OCI-LY7 (cell line): Measurements from ENCODE around the gene ADCY3. TPM values are rescaled to one million over a fixed set of nuclear protein-coding genes. Genes with fewer than 3 reads are reported as not detected.
A peak's percentile ranks its signal among the peaks of the same experiment; 100 is the strongest.

Experiments used
- BruUV-seq: library from RNA; stranded (reverse); fragments of 400-500 nt; replicated peaks from 2 replicates; lab custom pipeline; 2021; lab: Mats Ljungman, UMichigan
- CTCF ChIA-PET: fragments of 300-600 bp; sonication (Branson Sonifier 250); formaldehyde crosslinking; loops from one replicate; lab custom pipeline; 2022; ENCODE audit warnings: antibody characterized with exemption; ENCODE audit not compliant: unreplicated experiment; lab: Charles Lee
- POLR2A ChIA-PET: fragments of 300-600 bp; sonication (Branson Sonifier 250); formaldehyde crosslinking; loops from one replicate; lab custom pipeline; 2022; ENCODE audit warnings: antibody characterized with exemption; lab: Charles Lee
- DNase-seq: peaks from one replicate; pipeline ENCODE4 v3.0.0-alpha.2; 2015; ENCODE audit warnings: low spot score
- H2AFZ ChIP-seq: fragments of 200-600 bp; sonication (generic), shearing (Covaris generic); 2 replicates; pipeline ENCODE4 v1.6.1; 2014; ENCODE audit warnings: mild to moderate bottlenecking, antibody characterized with exemption, low read length, moderate library complexity
- H3K27ac ChIP-seq: fragments of 200-600 bp; sonication (generic); 2 replicates; pipeline ENCODE4 v1.5.1; 2014; ENCODE audit warnings: mixed run types, low read depth, mild to moderate bottlenecking, moderate library complexity, low read length, inconsistent platforms; ENCODE audit not compliant: poor library complexity, severe bottlenecking
- H3K36me3 ChIP-seq: fragments of 200-600 bp; sonication (generic); 2 replicates; pipeline ENCODE4 v1.6.1; 2014; ENCODE audit warnings: mild to moderate bottlenecking, antibody characterized with exemption, low read length, moderate library complexity, mixed read lengths; ENCODE audit not compliant: insufficient read depth
- H3K4me1 ChIP-seq: fragments of 200-600 bp; sonication (generic); 2 replicates; pipeline ENCODE4 v1.5.1; 2014; ENCODE audit warnings: mild to moderate bottlenecking, low read length; ENCODE audit not compliant: insufficient read depth, poor library complexity, severe bottlenecking
- H3K4me2 ChIP-seq: fragments of 200-600 bp; sonication (generic); 2 replicates; pipeline ENCODE4 v1.6.1; 2014; ENCODE audit warnings: mild to moderate bottlenecking, low read length
- H3K4me3 ChIP-seq: fragments of 200-600 bp; sonication (generic); 2 replicates; pipeline ENCODE4 v1.5.1; 2014; ENCODE audit warnings: mild to moderate bottlenecking, low read depth, low read length; ENCODE audit not compliant: poor library complexity, severe bottlenecking
- H3K79me2 ChIP-seq: fragments of 200-600 bp; sonication (generic); 2 replicates; pipeline ENCODE4 v1.6.1; 2016; ENCODE audit warnings: low read depth, mild to moderate bottlenecking, low read length, moderate library complexity, mixed read lengths; ENCODE audit not compliant: insufficient read depth
- H3K9me2 ChIP-seq: fragments of 200-600 bp; sonication (generic); 2 replicates; pipeline ENCODE4 v1.6.1; 2016; ENCODE audit warnings: mild to moderate bottlenecking, low read length, mixed read lengths; ENCODE audit not compliant: insufficient read depth
- H3K9me3 ChIP-seq: fragments of 200-600 bp; sonication (generic); 2 replicates; pipeline ENCODE4 v1.6.1; 2014; ENCODE audit warnings: mild to moderate bottlenecking, mixed run types, low read length, mixed read lengths
- H4K20me1 ChIP-seq: fragments of 200-600 bp; sonication (generic); 2 replicates; pipeline ENCODE4 v1.6.1; 2014; ENCODE audit warnings: mild to moderate bottlenecking, antibody characterized with exemption, low read length, moderate library complexity, mixed read lengths; ENCODE audit not compliant: insufficient read depth
- CTCF ChIP-seq: fragments of 200-600 bp; sonication (generic); conservative IDR thresholded peaks from 2 replicates; pipeline ENCODE4 v1.5.1; 2014; ENCODE audit warnings: mild to moderate bottlenecking, antibody characterized with exemption, low read length, moderate library complexity, mixed read lengths
- EZH2phosphoT487 ChIP-seq: fragments of 200-600 bp; sonication (generic); IDR thresholded peaks from 2 replicates; pipeline ENCODE4 v1.6.1; 2018; ENCODE audit warnings: low read depth, borderline replicate concordance, mild to moderate bottlenecking, mixed run types, antibody characterized with exemption, low read length, moderate library complexity, mixed read lengths
- intact Hi-C: fragments of 100-400 bp; cut with micrococcal nuclease; formaldehyde crosslinking; loops from one replicate; pipeline ENCODE4 v1.10.0; 2022; ENCODE audit not compliant: unreplicated experiment
- total RNA-seq, 2 experiments: library from RNA; depleted of rRNA in 1 of 2; stranded (reverse); fragments of >200 nt in 1 of 2; shearing (Covaris generic) in 1 of 2; gene quantifications; 2 replicates each; pipeline ENCODE4 v1.2.3, GENCODE V29; 2014 to 2022

ADCY3 gene
- total RNA-seq, 2 experiments from 2014 or later = 45.8 to 55.0 TPM

DNA sequence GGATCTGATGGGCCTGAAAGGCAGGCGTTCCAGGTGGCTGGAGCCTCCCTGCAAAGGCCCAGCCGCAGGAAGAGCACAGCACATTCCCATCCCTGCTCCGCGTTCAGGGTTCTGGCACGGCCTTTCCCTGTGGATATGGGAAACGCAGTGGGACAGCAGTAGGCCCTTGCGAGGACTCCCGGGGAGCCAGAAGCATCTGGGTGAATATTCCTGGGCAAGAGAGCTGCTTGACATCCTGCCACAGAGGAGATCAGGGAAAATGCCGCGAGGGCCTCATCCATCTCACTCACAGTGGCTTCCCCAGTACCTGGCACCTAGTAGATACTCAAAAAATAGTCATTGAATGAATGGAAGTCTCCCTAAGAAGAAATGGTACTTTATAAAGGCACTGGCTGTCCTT, 3.1 kb upstream of the ADCY3 start:
- no peaks in the 10 kb centered on the region for H3K9me3 ChIP-seq
- H3K36me3 ChIP-seq = peaks cover 6% of the 10 kb centered on the region; the same call in 1 of the 2 replicates
- H3K4me1 ChIP-seq = peaks cover 17% of the 10 kb centered on the region
- no peak overlapping the region for H3K4me2 ChIP-seq
- no TSS peak for BruUV-seq
- no peak overlapping the region for H3K27ac ChIP-seq
- no peak overlapping the region for H2AFZ ChIP-seq
- CTCF ChIA-PET = no interaction called here
- no peak overlapping the region for H3K4me3 ChIP-seq
- no peaks in the 10 kb centered on the region for H3K9me2 ChIP-seq
- H4K20me1 ChIP-seq = no peaks in the 10 kb centered on the region
- TF ChIP-seq CTCF = no peak
- no peak for TF ChIP-seq EZH2phosphoT487
- H3K79me2 ChIP-seq = peaks cover 12% of the 10 kb centered on the region
- intact Hi-C loops = loop anchor here (5.0 kb wide), 1 partner anchor 49 kb away; the partner anchor contains the start of gene DNAJC27
- DNase-seq = no peak
- POLR2A ChIA-PET = no interaction called here

DNA sequence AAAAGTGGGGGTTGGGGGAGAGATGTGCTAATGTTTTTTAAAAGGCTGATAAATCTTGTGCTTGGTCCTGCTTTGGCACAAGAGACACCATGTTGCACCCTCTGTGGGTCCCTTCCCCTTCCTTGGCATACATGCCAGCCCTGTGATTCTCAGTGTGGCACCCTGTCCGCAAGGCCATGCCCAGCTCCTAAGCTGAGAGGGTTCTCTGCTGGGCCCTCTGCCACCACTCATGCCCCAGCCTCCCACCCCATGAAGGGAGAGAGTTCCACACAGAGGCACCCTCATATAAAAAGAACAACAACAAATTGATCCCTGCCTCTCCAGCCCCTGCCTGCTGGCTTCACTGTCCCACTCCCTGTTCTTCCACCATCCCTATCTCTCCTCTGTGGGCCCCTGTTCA, 2.5 kb upstream of the ADCY3 start:
- H3K9me2 ChIP-seq = no peaks in the 10 kb centered on the region
- TF ChIP-seq EZH2phosphoT487 = no peak
- TF ChIP-seq CTCF = no peak
- intact Hi-C loops = loop anchor here (5.0 kb wide), 1 partner anchor 50 kb away; the partner anchor contains the start of gene DNAJC27
- peaks cover 22% of the 10 kb centered on the region for H3K4me1 ChIP-seq
- no peaks in the 10 kb centered on the region for H4K20me1 ChIP-seq
- no peak overlapping the region for H3K4me3 ChIP-seq
- CTCF ChIA-PET = no interaction called here
- BruUV-seq = no TSS peak
- POLR2A ChIA-PET = no interaction called here
- no peak overlapping the region for H3K27ac ChIP-seq
- H3K79me2 ChIP-seq = peaks cover 16% of the 10 kb centered on the region
- no peak overlapping the region for H3K4me2 ChIP-seq
- peaks cover 11% of the 10 kb centered on the region; the same call in 1 of the 2 replicates for H3K36me3 ChIP-seq
- H3K9me3 ChIP-seq = no peaks in the 10 kb centered on the region
- DNase-seq = no peak
- no peak overlapping the region for H2AFZ ChIP-seq

DNA sequence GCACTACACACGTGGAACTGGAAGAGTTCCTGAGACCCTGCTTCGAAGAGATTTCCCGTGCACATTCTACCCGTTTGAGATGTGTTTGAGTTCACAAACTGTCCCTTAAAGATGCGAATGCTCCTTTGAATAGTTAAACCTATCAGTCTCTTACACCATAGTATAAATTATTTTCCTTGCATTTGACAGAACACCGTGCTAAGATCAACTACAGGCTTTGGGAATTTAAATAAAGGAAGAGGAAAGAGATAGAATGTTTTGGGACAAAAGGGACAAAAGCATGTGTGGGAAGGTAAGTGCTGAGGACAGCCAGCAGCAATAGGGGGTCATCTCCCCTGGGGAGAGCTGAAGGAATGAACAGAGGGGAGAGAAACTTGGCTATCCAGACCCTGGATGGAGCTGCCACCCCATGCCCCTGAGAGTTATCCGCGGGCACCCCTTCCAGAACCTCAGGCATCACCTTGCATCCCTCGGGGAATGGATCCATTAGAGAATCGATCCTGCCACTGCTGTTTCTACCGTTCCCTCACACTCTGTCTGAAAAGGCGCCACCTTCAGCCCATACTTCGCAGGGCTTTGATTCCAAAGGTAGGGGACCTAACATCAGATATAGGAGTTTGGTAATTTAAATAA, 888 bp upstream of the ADCY3 start:
- Histone ChIP-seq H4K20me1 (no peaks in the 10 kb centered on the region), H3K27ac (peak overlapping the region; percentile 34), H3K4me1 (peaks cover 32% of the 10 kb centered on the region), H3K4me3 (peak overlapping the region; percentile 78), H3K4me2 (peak overlapping the region; percentile 65), H3K79me2 (peaks cover 27% of the 10 kb centered on the region), H3K9me3 (no peaks in the 10 kb centered on the region), H2AFZ (peak overlapping the region; percentile 88), H3K36me3 (peaks cover 21% of the 10 kb centered on the region; the same call in 1 of the 2 replicates), H3K9me2 (no peaks in the 10 kb centered on the region)
- no TSS peak for BruUV-seq
- POLR2A ChIA-PET = no interaction called here
- CTCF ChIA-PET = no interaction called here
- intact Hi-C loops = loop anchor here (5.0 kb wide), 1 partner anchor 51 kb away; the partner anchor contains the start of gene DNAJC27
- no peak for TF ChIP-seq EZH2phosphoT487
- TF ChIP-seq CTCF = peak; percentile 84
- DNase-seq = peak; percentile 43
